Body of pancreas (tissue), 4 donors: ENCODE measurements around the gene SLIT2. TPM values are rescaled to one million over a fixed set of nuclear protein-coding genes. Genes with fewer than 3 reads are reported as not detected.

ENCODE experiments used
- ATAC-seq: fragments of 150-250 bp; one replicate; pipeline ENCODE4 v1.9.1; 2016
- DNase-seq, 4 donors: peaks; one replicate each; pipeline ENCODE4 v3.0.0-alpha.2; 2019
- H3K27ac ChIP-seq, 4 donors: fragments of 200-600 bp; sonication (generic); 1 replicate in 3 of 4; 2 replicates in 1 of 4; pipeline versions ENCODE4 v1.5.1 to v1.6.1; 2016 to 2019; ENCODE audit warnings: mild to moderate bottlenecking in 1 of 4, mixed read lengths in 1 of 4, moderate library complexity in 1 of 4
- H3K27me3 ChIP-seq, 2 donors: fragments of 200-600 bp; sonication (generic); one replicate each; pipeline ENCODE4 v1.6.0; 2016; ENCODE audit warnings: mild to moderate bottlenecking in 1 of 2
- H3K36me3 ChIP-seq, 2 donors: fragments of 200-600 bp; sonication (generic); replicated peaks in 1 of 2; 2 replicates each; pipeline ENCODE4 v1.5.1; 2016; ENCODE audit warnings: low read depth in 2 of 2; ENCODE audit not compliant: insufficient read depth in 1 of 2
- H3K4me1 ChIP-seq: fragments of 200-600 bp; sonication (generic); one replicate; pipeline ENCODE4 v1.6.0; 2016
- H3K4me3 ChIP-seq, 2 donors: fragments of 200-600 bp; sonication (generic); 1 replicate in 1 of 2; 2 replicates in 1 of 2; pipeline ENCODE4 v1.5.1; 2016 to 2019
- H3K9me3 ChIP-seq, 3 donors: fragments of 200-600 bp; sonication (generic); 1 replicate in 2 of 3; 2 replicates in 1 of 3; pipeline ENCODE4 v1.5.1; 2016
- POLR2A ChIP-seq, 3 donors: fragments of 450-650 bp; IDR thresholded peaks; one replicate each; pipeline ENCODE4 v1.6.1; 2016; ENCODE audit warnings: antibody characterized with exemption in 3 of 3, mild to moderate bottlenecking in 2 of 3
- WGBS, 2 donors: methylation state at CpG; one replicate each; pipeline ENCODE4 v1.1.5; 2017; 5-methylcytosine and 5-hydroxymethylcytosine counted together
- intact Hi-C: fragments of 100-400 bp; cut with DNase I; formaldehyde crosslinking; loops from one replicate; pipeline ENCODE4 v1.15.1; 2023
- total RNA-seq, 2 donors: library from RNA; depleted of rRNA; stranded (reverse); fragments of >200 nt; gene quantifications; one replicate each; pipeline ENCODE4 v1.1.0, GENCODE V29; 2016
- TF ChIP-seq, protein P1 (sequence below), 7 experiments: fragments of 450-650 bp in 4 of 7; fragments of 200-600 bp in 3 of 7; sonication (generic) in 3 of 7; IDR thresholded peaks; one replicate each; pipeline ENCODE4 v1.5.1; 2016 to 2019; ENCODE audit warnings: antibody characterized with exemption in 7 of 7

SLIT2 gene
- total RNA-seq, 2 donors from 2014 or later = 3.1 to 5.6 TPM

DNA sequence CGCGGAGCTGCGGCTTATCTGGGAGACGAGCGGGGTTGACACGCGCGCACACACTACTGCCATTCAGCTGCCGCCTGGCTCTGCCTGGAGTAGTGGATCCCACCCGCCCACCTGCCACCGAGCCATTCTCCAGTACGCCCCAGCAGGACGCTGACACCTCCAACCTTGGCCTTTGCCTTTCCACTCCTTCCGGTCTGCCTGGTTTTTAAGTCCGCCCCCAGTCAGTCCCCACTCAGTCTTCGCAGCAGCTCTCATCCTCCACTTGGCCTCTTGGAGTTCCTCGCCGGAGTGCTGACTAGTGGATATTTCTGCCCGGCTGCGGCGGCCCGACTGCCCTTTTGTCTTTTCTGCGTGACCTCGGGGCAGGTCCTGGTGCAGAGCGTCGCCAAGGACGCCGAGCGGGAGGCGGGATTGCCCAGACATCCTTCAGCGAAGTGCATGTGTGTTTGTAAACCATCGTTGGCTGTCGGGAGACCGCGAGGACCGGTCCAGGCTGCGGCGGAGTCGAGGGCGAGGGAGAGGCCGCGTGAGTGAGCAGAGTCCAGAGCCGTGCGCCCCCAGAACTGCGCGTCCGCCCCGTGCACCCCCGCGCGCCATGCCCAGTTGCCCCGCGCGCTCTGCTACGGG lies 1.1 kb downstream of the SLIT2 start:
- peaks cover 0 to 9% of the 10 kb centered on the region in 2 donors for H3K27me3 ChIP-seq
- 0 to 1% methylated on average over 13 to 54 of the region's 55 CpGs for WGBS, 2 donors
- intact Hi-C loops = no loop called here
- H3K27ac ChIP-seq = no peak overlapping the region
- DNase-seq (peak; percentile 21 to 29 (median 26)), ATAC-seq (peak; percentile 9)
- H3K4me1 ChIP-seq = peaks cover 42% of the 10 kb centered on the region
- TF ChIP-seq POLR2A (IDR thresholded peaks at IDR 0.05) = no peak
- TF ChIP-seq, protein P1, sequence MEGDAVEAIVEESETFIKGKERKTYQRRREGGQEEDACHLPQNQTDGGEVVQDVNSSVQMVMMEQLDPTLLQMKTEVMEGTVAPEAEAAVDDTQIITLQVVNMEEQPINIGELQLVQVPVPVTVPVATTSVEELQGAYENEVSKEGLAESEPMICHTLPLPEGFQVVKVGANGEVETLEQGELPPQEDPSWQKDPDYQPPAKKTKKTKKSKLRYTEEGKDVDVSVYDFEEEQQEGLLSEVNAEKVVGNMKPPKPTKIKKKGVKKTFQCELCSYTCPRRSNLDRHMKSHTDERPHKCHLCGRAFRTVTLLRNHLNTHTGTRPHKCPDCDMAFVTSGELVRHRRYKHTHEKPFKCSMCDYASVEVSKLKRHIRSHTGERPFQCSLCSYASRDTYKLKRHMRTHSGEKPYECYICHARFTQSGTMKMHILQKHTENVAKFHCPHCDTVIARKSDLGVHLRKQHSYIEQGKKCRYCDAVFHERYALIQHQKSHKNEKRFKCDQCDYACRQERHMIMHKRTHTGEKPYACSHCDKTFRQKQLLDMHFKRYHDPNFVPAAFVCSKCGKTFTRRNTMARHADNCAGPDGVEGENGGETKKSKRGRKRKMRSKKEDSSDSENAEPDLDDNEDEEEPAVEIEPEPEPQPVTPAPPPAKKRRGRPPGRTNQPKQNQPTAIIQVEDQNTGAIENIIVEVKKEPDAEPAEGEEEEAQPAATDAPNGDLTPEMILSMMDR (IDR thresholded peaks at IDR 0.05) = no peak
- H3K9me3 ChIP-seq = peaks cover 0 to 2% (median 0%) of the 10 kb centered on the region in 3 donors
- peak overlapping the region; percentile 75 to 77 for H3K4me3 ChIP-seq
- H3K36me3 ChIP-seq = no peaks in the 10 kb centered on the region

DNA sequence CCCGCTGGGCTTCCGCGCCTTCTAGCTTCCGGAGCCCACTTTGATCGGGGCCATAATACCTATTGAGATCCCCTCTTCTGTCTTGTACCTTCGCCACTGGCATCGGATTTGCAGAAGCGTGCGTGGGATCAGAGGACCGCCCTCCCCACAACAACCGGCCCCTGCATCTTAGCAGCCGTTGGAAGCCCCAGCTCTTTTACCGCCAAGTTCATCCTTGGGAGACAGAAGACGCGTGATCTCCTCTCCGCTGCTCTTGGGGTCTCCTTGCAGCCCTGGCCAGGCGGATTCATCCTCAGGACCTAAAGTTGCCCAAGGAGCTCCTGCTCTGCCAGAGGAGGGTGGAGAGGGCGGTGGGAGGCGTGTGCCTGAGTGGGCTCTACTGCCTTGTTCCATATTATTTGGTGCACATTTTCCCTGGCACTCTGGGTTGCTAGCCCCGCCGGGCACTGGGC lies 1.6 kb downstream of the SLIT2 start:
- DNase-seq (peak in 1 of 4 donors; percentile 10), ATAC-seq (no peak)
- intact Hi-C loops = no loop called here
- no peak overlapping the region for H3K27ac ChIP-seq
- H3K36me3 ChIP-seq = no peaks in the 10 kb centered on the region
- WGBS, 2 donors = 2 to 4% methylated on average over 11 to 21 of the region's 21 CpGs
- TF ChIP-seq, protein P1 (IDR thresholded peaks at IDR 0.05) = no peak
- peaks cover 42% of the 10 kb centered on the region for H3K4me1 ChIP-seq
- no peaks in the 10 kb centered on the region for H3K9me3 ChIP-seq
- peak overlapping the region in 1 of 2 donors; percentile 77 for H3K4me3 ChIP-seq
- peaks cover 0 to 9% of the 10 kb centered on the region in 2 donors for H3K27me3 ChIP-seq

DNA sequence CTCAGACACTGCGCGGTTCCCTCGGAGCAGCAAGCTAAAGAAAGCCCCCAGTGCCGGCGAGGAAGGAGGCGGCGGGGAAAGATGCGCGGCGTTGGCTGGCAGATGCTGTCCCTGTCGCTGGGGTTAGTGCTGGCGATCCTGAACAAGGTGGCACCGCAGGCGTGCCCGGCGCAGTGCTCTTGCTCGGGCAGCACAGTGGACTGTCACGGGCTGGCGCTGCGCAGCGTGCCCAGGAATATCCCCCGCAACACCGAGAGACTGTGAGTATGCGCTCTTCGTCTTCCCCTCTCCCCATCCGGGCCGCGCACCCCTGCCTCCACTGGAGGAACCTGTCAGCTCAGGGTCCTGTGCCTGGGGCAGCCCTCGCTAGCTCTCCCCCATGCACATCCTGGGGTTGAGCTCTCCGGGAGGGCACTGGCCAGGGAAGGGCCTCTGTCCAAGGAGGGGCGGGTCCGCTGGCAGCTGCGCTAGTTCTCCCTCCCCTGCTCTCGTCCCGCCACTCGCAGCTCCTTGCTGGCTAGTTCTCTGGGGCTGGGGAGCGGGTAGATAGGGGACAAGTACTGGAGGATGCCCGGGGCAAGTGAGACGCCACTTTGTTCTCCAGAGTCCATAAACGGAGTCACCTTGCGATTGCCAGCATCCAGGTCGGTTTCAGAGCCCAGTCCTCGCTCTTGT lies 2.2 kb downstream of the SLIT2 start:
- Histone ChIP-seq H3K36me3 (no peaks in the 10 kb centered on the region), H3K4me3 (peak overlapping the region in 1 of 2 donors; percentile 30), H3K4me1 (peaks cover 42% of the 10 kb centered on the region), H3K27me3 (peaks cover 0 to 9% of the 10 kb centered on the region in 2 donors), H3K9me3 (no peaks in the 10 kb centered on the region), H3K27ac (no peak overlapping the region)
- peak in 3 of 4 donors; percentile 6 to 23 (median 12) for DNase-seq
- ATAC-seq = no peak
- no peak for TF ChIP-seq POLR2A (IDR thresholded peaks at IDR 0.05)
- TF ChIP-seq, protein P1 (IDR thresholded peaks at IDR 0.05) = no peak
- intact Hi-C loops = no loop called here
- WGBS, 2 donors = 2 to 5% methylated on average over 12 to 43 of the region's 43 CpGs

DNA sequence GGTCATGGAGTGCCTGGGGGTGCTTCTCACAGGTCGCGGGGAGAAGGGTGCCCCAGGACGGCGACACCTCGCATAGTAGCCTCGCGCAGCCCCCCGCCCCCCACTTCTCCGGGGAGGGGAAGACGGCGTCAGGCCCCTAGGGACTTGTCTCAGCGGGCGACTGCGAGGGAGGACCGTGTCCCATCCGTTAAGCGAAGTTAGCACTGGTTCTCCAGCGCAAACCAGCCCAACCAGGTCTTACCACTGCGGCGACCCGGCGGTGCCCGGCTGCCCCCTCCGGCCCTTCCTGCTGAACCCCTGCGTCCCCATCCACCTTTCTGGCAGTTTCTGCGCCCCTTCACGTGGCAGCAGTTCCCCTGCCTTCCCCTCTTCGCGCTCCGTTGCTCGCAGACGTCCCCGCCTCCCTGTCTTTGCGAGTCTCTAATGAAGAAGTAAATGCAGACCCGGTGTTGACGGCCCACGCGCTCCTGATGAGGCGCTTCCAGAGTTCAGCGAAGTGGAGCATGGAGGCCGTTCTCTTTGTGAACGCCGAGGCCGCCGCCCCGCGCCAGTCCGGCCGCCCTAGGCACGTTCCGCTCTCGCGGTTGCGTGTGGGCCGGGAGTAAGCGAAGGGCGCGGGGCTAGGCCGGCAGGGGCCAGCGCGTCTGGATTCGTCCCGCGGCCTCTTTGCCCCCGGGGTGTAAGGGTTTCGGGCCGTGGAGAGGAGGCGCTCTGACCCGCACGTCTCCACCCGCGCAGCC lies 3.0 kb downstream of the SLIT2 start:
- Histone ChIP-seq H3K27ac (peak overlapping the region in 1 of 4 donors; percentile 27), H3K36me3 (no peaks in the 10 kb centered on the region), H3K4me1 (peaks cover 42% of the 10 kb centered on the region), H3K27me3 (peaks cover 0 to 9% of the 10 kb centered on the region in 2 donors), H3K4me3 (peak overlapping the region; percentile 30 to 49), H3K9me3 (no peaks in the 10 kb centered on the region)
- WGBS, 2 donors = 8 to 16% methylated on average over 17 to 72 of the region's 72 CpGs
- ATAC-seq (no peak), DNase-seq (peak in 3 of 4 donors; percentile 11 to 19 (median 18))
- intact Hi-C loops = no loop called here
- TF ChIP-seq, protein P1 (IDR thresholded peaks at IDR 0.05) = no peak
- TF ChIP-seq POLR2A (IDR thresholded peaks at IDR 0.05) = no peak
